GM21576 (cell line): ENCODE measurements around the gene SV2C.

ENCODE experiments used
- ATAC-seq: cut with Tn5 transposase; IDR thresholded peaks from one replicate; pipeline ENCODE4 v1.9.1; 2021; ENCODE audit warnings: mild to moderate bottlenecking, moderate library complexity; ENCODE audit not compliant: unreplicated experiment

The SV2C gene

GRCh38 chr5:76163111-76163628, 80.0 kb downstream of the SV2C start:
- no peak for ATAC-seq

- no peak for ATAC-seq
Measured at GRCh38 chr5:76165029-76165428, 81.8 kb downstream of the SV2C start.

GRCh38 chr5:76165711-76166374, 82.7 kb downstream of the SV2C start:
- ATAC-seq, result no peak

- ATAC-seq, result no peak
Measured at GRCh38 chr5:76166886-76167576, 83.8 kb downstream of the SV2C start.

- no peak for ATAC-seq
Measured at GRCh38 chr5:76169146-76169905, 86.1 kb downstream of the SV2C start.

GRCh38 chr5:76174101-76174500, 90.9 kb downstream of the SV2C start:
- no peak for ATAC-seq

GRCh38 chr5:76175051-76175666, 92.0 kb downstream of the SV2C start:
- ATAC-seq, result peak; percentile 56

GRCh38 chr5:76175821-76176403, 92.7 kb downstream of the SV2C start:
- peak; percentile 78 for ATAC-seq

- no peak for ATAC-seq
Measured at GRCh38 chr5:76177978-76178377, 94.8 kb downstream of the SV2C start.

- ATAC-seq, result no peak
Measured at GRCh38 chr5:76178913-76179312, 95.7 kb downstream of the SV2C start.

GRCh38 chr5:76180814-76181805, 97.9 kb downstream of the SV2C start:
- peak; percentile 50 for ATAC-seq

GRCh38 chr5:76187386-76187785, 104.2 kb downstream of the SV2C start:
- ATAC-seq, result no peak

GRCh38 chr5:76190356-76190755, 107.2 kb downstream of the SV2C start:
- ATAC-seq, result no peak

GRCh38 chr5:76192837-76193236, 109.7 kb downstream of the SV2C start:
- ATAC-seq, result no peak

GRCh38 chr5:76193635-76194034, 110.5 kb downstream of the SV2C start:
- ATAC-seq, result no peak

GRCh38 chr5:76194340-76194739, 111.2 kb downstream of the SV2C start:
- no peak for ATAC-seq

- no peak for ATAC-seq
Measured at GRCh38 chr5:76196457-76196856, 113.3 kb downstream of the SV2C start.

- no peak for ATAC-seq
Measured at GRCh38 chr5:76196886-76197489, 113.8 kb downstream of the SV2C start.

GRCh38 chr5:76197726-76198125, 114.5 kb downstream of the SV2C start:
- ATAC-seq, result no peak
